Left forelimb (tissue), 1 donor: ENCODE measurements around the gene NAA50.

Source experiments
- DNase-seq: peaks from one replicate; pipeline ENCODE4 v3.0.0-alpha.2; 2018; ENCODE audit warnings: low spot score

Gene NAA50

DNA sequence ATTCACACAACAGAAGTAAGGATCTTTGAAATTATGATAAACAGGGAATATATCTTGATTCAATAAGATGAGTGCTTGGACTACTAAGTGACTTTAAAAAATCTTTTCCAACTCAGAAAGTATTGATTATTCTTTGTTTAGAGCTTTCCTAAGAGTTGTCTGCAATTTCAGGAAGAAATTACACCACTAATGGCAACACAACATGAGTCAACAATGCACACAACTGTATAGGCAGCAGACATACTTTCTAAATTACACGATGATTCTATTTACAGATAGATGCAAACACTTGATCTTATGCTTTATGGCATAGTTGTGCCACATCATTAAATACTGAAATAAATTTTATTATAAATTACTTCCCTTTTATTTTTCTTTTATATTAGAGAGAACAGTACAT is 4.4 kb downstream of the NAA50 start:
- DNase-seq, result no peak

GRCh38 chr3:113741086-113741485 is 5.0 kb downstream of the NAA50 start:
- no peak for DNase-seq

DNA sequence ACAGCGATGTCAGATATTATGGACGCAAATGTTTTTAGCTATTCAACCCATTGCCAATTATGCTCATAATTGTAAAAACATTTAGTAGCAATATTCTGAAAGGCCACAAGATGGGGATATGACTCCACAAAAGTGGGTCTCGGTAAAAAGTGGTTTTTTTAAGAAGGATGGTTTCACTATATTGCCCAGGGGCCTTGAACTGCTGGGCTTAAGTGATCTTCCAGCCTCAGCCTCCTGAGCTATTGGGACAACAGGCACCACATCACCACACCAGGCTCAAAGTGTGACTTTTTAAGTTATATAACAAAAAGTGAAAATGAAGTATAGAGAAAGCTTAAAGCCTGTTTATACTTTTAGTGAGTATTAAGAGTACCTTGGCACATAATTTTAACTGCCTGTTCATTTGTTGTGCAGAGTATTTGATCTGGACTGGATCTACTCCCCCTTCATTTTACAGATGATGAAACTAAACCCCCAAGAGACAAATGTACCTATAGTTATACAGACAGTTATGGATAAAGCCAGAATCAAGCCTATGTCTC is 9.4 kb downstream of the NAA50 start:
- DNase-seq, result no peak

- DNase-seq, result no peak
Observed at GRCh38 chr3:113731694-113732093, 14.4 kb downstream of the NAA50 start.

- no peak for DNase-seq
Observed at GRCh38 chr3:113730550-113730949, 15.5 kb downstream of the NAA50 start.

DNA sequence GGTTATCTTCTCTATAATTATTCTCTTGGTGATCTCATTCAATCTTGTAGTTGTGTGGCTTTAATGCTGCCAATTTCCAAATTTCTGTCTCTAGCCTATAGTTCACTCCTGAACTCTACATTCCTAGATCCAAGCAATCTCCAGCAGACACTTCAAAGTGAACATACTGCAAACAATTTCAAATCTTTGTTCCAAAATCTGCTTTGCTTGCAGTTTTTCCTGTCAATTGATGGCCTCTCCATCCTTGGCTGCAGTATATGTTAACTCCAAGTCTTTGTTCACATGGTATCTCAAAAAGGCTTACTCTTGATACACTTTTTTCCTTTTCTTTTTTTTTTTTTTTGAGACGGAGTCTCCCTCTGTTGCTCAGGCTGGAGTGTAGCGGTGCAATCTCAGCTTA is 17.4 kb downstream of the NAA50 start:
- DNase-seq, result no peak

DNA sequence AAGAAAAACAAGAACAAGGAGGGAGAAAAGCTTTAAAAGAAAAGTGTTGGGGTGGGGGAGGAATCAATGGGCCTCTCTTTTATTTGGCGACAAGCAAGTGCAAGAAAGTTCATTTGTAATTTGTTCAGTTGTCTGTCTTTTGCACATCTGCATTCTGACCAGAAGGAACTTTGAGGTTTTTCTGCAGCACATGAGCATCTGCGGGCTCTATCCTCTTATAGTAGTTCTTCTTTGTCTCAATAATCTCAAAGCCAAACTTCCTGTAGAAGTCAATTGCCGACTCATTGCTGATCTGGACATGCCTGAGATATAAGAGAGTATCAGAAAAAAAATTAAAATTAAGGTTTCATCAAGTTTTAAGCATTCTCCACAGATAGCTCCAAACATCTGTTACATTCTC is 24.4 kb downstream of the NAA50 start:
- DNase-seq, result no peak

DNA sequence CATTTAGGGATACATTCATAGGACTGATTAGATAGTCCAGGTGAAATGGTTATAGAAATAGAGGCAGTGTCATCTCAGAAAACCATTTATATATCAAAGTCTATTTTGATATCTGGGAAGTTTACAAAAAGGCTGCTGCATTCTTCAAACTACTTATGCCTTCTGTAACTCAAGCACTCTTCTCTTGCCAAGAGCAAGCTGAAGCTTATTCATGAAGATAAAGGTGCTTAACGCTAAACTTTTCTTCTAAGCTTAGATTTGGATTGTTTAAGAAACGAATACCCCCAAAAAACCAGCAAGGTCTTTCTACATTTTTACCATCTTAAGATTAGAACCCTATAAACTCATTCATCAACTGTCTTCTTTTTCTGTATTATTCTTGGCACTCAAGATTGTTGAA is 26.3 kb downstream of the NAA50 start:
- no peak for DNase-seq

GRCh38 chr3:113719294-113719693 is 26.8 kb downstream of the NAA50 start:
- DNase-seq, result no peak

GRCh38 chr3:113717818-113718217 is 28.2 kb downstream of the NAA50 start:
- no peak for DNase-seq

DNA sequence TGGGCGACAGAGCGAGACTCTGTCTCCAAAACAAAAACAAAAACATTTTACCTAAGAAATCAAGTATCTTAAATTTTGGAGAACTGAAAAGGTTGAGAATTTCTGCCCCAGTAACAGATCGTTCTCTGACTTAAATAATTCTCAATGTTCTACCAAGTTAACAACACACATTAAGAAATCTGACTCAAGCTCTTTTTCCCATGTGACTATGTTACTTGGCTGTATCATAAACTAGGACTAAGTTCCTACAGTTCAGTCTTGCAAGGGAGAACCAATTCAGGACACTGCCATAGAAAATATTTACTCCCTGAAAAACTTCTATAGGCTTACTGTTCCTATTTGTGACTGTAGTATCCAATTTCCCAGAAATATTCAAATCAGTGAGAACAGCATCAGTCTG is 28.7 kb downstream of the NAA50 start:
- no peak for DNase-seq

DNA sequence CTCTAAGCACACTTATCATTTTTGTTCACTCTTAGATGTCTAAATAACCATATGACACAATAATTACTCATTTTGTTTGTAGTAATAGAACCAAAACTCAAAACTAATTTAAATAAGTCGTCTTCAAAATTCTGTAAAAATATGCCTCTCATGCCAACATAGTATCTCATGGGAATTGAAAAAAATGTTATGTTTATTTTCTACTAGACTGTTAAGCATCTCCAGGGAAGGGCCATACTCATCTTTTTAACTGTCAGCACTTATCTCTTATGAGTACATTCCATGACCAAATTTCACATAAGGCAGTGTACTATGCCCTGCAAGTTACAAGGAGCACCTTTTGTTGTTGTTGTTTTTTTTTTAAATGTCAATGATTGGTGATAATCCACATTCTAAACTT is 31.3 kb downstream of the NAA50 start:
- DNase-seq, result no peak

- DNase-seq, result no peak
Observed at GRCh38 chr3:113712129-113712528, 33.9 kb downstream of the NAA50 start.

- DNase-seq, result no peak
Observed at GRCh38 chr3:113707835-113708234, 38.2 kb downstream of the NAA50 start.

- no peak for DNase-seq
Observed at GRCh38 chr3:113698956-113699355, 47.1 kb downstream of the NAA50 start.

- no peak for DNase-seq
Observed at GRCh38 chr3:113698213-113698742, 47.8 kb downstream of the NAA50 start.

- no peak for DNase-seq
Observed at GRCh38 chr3:113697500-113698090, 48.5 kb downstream of the NAA50 start.

GRCh38 chr3:113696658-113697499 is 49.2 kb downstream of the NAA50 start:
- DNase-seq, result peak; percentile 99

- DNase-seq, result peak; percentile 88
Observed at GRCh38 chr3:113695786-113696645, 50.0 kb downstream of the NAA50 start, which contains the start of gene USF3. USF3 (minus strand) TSS chr3:113696642; CDS start chr3:113674878, 21,764 bp downstream.

DNA sequence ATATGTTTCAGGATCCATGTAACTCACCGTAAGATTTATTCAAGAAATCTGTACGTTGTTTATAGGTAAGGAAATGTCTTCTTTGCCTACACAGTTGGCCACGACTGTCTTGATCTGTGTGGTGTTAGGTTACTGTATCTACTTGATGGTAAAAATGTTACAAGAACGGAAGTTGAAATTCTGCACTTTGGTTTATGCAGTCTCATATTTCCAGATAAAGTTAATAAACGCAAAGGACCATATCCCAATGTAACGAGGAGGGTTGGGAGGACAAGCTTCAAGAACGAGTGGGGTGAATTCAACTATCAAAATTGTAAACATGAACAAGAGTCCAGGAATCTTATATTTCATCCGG is 50.6 kb downstream of the NAA50 start:
- DNase-seq, result no peak

DNA sequence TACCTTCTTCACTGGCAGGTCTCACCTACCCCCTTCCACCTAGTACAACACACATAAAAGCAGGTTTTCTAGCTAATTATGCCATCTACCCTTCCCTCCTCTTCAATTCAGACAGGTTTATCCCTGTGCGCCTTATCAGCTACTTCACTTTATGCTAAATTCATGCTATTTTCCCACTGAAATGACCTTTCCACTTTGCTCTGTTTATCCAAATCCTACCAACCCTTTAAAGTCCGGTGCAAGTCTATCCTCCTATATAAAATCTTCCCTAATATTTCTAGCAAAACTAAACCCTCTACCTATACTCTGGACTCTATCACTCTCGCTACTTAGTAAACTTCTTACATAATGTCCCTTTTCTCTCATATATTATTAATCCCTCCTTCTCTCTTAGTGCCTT is 55.6 kb downstream of the NAA50 start:
- no peak for DNase-seq
